HG03025 (cell line): ENCODE results near the gene IDI2.
"Not testable (repeated sequence)": the region's sequence is repeated elsewhere in the genome, so short reads cannot be mapped to it uniquely, and the experiment has no call there.

ENCODE experiments used
- ATAC-seq: cut with Tn5 transposase; IDR thresholded peaks from one replicate; pipeline ENCODE4 v1.9.1; 2021; ENCODE audit warnings: mild to moderate bottlenecking, moderate library complexity; ENCODE audit not compliant: unreplicated experiment, low FRiP score

The IDI2 gene

GRCh38 chr10:1048349-1048731 lies 22.7 kb upstream of the IDI2 start:
- ATAC-seq: peak; percentile 22

GRCh38 chr10:1047937-1048336 lies 22.3 kb upstream of the IDI2 start:
- ATAC-seq: no peak

GRCh38 chr10:1045415-1045814 lies 19.8 kb upstream of the IDI2 start:
- ATAC-seq: no peak

- no peak for ATAC-seq
Measured at GRCh38 chr10:1044964-1045363, 19.3 kb upstream of the IDI2 start.

- no peak for ATAC-seq
Measured at GRCh38 chr10:1044146-1044545, 18.5 kb upstream of the IDI2 start.

- peak; percentile 43 for ATAC-seq
Measured at GRCh38 chr10:1043532-1043995, 17.9 kb upstream of the IDI2 start.

- ATAC-seq: no peak
Measured at GRCh38 chr10:1041514-1041913, 15.9 kb upstream of the IDI2 start.

GRCh38 chr10:1040133-1040532 lies 14.5 kb upstream of the IDI2 start:
- ATAC-seq: no peak

GRCh38 chr10:1038769-1039168 lies 13.1 kb upstream of the IDI2 start:
- ATAC-seq: not testable (repeated sequence)

GRCh38 chr10:1037098-1037497 lies 11.4 kb upstream of the IDI2 start:
- no peak for ATAC-seq

GRCh38 chr10:1036341-1036791 lies 10.7 kb upstream of the IDI2 start:
- ATAC-seq: peak; percentile 64

GRCh38 chr10:1035201-1035600 lies 9.5 kb upstream of the IDI2 start:
- ATAC-seq: no peak

- no peak for ATAC-seq
Measured at GRCh38 chr10:1034758-1035157, 9.1 kb upstream of the IDI2 start.

GRCh38 chr10:1033601-1034000 lies 7.9 kb upstream of the IDI2 start:
- ATAC-seq: no peak

- ATAC-seq: no peak
Measured at GRCh38 chr10:1029838-1030237, 4.2 kb upstream of the IDI2 start.

- ATAC-seq: no peak
Measured at GRCh38 chr10:1026578-1026977, 919 bp upstream of the IDI2 start.

GRCh38 chr10:1024103-1024502 lies 1.6 kb downstream of the IDI2 start:
- ATAC-seq: no peak

GRCh38 chr10:1022413-1022812 lies 3.2 kb downstream of the IDI2 start:
- ATAC-seq: no peak

GRCh38 chr10:1020958-1021357 lies 4.7 kb downstream of the IDI2 start:
- ATAC-seq: no peak

- ATAC-seq: no peak
Measured at GRCh38 chr10:1020460-1020859, 5.2 kb downstream of the IDI2 start.

GRCh38 chr10:1019362-1019761 lies 6.3 kb downstream of the IDI2 start:
- no peak for ATAC-seq

GRCh38 chr10:1015688-1016087 lies 10.0 kb downstream of the IDI2 start:
- ATAC-seq: no peak

- no peak for ATAC-seq
Measured at GRCh38 chr10:1011696-1012095, 14.0 kb downstream of the IDI2 start.
